GM21737 (cell line): ENCODE results near the gene RINL.
"Not testable (repeated sequence)": the region's sequence is repeated elsewhere in the genome, so short reads cannot be mapped to it uniquely, and the experiment has no call there.

Source experiments
- ATAC-seq: cut with Tn5 transposase; IDR thresholded peaks from one replicate; pipeline ENCODE4 v1.9.1; 2021; ENCODE audit warnings: mild to moderate bottlenecking, moderate library complexity; ENCODE audit not compliant: unreplicated experiment

RINL gene

GRCh38 chr19:38907227-38907626 lies 29.2 kb upstream of the RINL start:
- no peak for ATAC-seq

DNA sequence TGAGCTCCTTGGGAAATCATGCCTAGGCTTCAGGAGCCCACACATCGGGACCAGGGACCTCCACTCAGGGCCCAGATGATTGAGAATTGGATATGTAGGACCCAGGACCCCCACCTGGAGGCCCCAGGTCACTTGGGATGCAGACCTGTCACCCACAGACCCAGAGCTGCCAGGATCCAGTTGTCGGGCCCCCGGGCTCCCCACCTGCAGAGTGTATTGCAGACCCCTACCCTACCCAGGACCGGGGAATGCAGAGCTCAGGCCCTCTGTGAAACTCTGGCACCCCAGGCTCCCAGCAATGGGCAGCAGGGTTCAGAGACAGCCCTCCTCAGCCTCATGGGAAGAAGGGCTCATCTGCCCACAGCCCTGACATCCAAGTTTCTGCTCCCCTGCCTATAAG lies 27.5 kb upstream of the RINL start:
- ATAC-seq = no peak

GRCh38 chr19:38904581-38905539 lies 26.8 kb upstream of the RINL start:
- ATAC-seq = no peak

- ATAC-seq = no peak
Measured at GRCh38 chr19:38901683-38902082, 23.6 kb upstream of the RINL start.

DNA sequence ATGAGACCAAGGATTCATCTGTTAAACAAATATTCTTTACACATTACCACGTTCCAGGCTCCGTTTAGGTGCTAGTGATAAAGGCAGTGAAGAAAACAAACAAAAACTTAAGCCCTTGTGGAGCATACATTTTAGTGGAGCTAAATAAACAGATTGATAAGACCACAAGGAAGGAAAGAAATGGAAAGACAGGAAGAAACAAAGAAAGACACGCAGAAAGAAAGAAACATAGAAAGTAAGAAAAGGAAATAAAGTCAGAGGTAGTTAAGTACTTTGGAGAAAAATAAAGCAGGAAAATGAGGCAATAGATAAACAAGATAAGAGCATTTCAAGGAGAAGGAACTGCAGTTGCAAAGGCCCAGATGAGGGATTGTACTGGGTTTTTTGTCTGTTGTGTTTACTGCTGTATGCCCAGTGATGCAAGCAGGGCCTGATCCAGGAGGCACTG lies 22.7 kb upstream of the RINL start:
- no peak for ATAC-seq

- ATAC-seq = no peak
Measured at GRCh38 chr19:38900202-38900629, 22.1 kb upstream of the RINL start.

DNA sequence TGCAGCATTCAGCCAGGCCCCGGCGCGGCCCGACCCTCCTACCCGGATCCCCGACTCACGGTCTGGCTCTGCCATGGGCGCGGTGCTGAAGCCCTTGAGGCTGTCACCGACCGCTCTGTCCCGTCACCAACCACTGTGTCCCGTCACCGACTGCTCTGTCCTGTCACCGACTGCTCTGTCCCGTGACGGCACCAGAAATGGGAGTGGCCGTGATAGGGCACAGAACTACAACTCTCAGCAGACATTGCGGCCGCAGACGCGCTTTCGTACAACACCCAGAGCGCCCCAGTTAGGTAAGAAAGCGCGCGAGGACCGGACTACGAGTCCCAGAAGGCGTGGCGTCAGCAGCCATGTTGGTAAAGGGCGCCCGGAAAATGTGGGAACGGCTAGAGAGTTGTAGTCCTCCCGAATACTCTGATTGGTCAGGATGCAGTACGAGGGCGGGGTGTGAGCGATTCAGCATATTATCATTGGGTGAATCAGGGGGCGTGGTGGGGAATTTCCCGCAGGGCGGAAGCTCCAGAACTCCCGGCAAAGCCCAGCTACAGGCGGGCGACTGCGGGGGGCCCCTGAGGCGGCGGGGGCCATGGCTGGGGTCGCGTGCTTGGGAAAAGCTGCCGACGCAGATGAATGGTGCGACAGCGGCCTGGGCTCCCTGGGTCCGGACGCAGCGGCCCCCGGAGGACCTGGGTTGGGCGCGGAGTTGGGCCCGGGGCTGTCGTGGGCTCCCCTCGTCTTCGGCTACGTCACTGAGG lies 21.5 kb upstream of the RINL start, which contains the start of the genes NFKBIB and SIRT2:
Gene NFKBIB, plus strand, starts transcription at position 523 of the 755 bp plus-strand sequence. Its CDS starts 64 bp downstream, at position 587.
Gene SIRT2, minus strand, starts transcription at position 172 of the 755 bp plus-strand sequence. Its CDS starts 97 bp downstream, at position 75.
- ATAC-seq = peak; percentile 91

GRCh38 chr19:38898788-38899446 lies 20.8 kb upstream of the RINL start:
- no peak for ATAC-seq

DNA sequence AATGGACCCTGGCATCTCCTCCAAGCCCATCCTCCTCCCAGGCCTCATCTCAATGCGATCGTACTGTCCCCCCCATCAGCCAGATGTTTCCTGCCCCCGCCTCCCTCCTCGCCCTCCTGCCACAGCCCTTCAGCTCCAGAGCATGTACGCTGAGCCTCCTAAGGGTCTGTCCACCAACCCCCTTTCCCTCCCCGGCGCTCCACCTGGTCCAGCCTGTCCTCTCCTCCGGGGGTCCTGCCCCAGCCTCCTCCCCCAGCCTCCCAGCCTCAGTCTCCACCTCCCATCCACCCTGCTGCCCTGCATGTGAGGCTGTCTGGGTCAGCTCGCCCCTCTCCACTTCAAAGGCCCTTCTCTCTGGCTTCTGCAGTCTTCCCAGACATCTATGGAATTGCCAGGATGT lies 16.9 kb upstream of the RINL start:
- no peak for ATAC-seq

DNA sequence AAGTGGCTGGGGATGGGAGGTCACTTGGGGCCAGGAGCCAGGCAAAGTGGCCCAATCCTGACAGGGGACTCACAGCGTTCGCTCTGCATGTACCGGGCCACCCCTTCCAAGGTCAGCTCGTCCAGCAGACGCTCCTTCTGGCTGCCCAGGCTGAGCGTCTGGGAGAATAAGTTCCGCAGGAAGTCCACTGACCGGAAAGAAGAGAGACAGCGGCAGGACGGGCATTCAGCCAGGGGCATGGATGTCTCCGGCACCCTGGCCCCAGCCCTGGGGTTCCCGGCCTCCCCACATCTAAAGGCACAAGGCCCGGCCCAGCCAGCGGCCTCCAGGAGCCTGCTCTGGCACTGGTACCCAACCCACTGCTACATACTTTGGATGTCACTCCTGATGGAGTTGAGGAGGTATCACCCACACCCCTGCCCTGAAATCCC lies 15.3 kb upstream of the RINL start:
- no peak for ATAC-seq

GRCh38 chr19:38892841-38893240 lies 14.8 kb upstream of the RINL start:
- ATAC-seq = no peak

DNA sequence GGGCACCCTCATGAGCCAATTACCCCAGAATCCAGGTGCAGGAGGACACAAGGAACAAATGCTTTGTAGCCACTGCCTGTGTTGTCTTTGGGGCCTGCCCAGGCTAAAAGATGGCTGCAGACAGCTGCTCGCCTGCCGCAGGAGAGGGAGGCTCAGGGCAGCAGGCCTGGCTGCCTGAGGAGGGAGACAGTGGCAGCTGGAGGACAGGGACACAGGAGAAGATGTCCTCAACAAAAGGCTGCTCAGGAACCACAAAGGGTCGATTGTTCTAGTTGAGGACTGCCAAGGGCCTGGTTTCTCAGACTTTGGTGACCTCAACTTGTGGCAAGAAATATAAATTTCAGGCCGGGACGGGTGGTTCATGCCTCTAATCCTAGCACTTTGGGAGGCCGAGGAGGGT lies 13.7 kb upstream of the RINL start:
- no peak for ATAC-seq

DNA sequence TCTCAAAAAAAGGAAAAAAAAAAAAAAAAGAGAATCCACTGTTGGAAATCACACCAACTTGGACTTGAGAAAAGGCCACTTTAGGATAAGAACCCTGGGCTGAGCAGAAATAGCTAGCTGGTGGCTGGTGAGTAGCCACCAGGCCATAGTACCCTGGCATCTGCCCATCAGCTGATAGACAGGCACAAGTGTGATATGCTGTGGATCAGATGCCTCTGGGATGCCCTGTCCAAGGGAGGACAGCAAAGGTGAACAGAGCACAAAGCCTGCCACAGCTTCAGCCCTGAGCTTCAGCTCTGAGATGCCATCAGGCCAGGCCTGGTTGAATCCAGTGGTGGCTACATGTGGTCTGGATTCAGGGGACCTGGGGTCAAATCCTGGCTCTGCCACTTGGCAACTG lies 12.6 kb upstream of the RINL start:
- ATAC-seq = no peak

DNA sequence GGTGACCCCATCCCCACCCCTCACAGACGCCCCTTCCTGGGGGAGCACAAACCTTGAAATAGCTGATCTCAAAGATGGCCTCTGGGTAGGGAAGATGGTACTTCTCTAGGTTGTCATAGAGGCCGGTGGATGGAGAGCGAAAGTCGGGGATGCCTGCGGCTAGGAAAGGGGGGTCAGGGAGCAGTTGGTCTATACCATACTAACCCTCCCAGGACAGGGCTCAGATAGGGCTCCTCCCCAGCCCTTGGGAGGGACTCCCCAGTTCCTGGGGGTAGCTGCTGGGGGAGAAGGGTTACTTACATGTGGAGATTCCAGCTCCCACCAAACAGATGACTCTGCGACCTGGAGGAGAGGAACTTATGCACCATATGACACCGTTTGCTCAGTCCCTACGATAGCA lies 11.7 kb upstream of the RINL start:
- ATAC-seq = no peak

DNA sequence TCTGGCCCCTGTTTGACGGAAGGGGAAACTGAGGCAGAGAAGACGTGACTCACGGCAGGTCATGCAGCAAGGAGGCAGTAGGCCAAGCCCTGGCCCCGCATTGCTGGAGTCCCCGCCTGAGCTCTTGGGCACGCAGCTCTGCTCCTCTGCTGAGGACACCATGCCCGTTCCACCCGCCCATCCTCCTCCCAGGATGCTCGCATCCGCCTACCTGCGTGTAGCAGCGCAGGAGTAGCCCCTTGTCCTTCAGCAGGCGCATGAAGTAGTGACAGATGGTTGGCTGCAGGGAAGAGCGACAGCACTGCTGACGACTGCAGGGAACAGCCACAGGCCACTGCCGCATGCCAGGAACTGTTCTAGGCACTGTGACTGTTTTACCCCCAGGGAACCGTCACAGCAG lies 10.8 kb upstream of the RINL start:
- ATAC-seq = no peak

DNA sequence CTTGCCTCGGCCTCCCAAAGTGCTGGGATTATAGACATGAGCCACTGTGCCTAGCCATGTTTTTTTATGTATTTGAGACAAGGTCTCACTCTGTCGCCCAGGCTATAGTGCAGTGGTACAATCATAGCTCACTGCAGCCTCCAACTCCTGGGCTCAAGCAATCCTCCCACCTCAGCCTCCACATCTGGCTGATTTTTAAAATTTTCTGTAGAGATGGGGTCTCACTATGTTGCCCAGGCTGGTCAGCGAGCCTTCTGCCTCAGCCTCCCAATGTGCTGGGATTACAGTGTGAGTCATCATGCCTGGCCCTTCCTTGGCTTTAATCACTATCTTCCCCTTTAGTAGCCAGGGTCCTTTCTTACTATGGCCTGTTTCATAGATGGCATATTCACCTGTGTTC lies 6.6 kb upstream of the RINL start:
- not testable (repeated sequence) for ATAC-seq

DNA sequence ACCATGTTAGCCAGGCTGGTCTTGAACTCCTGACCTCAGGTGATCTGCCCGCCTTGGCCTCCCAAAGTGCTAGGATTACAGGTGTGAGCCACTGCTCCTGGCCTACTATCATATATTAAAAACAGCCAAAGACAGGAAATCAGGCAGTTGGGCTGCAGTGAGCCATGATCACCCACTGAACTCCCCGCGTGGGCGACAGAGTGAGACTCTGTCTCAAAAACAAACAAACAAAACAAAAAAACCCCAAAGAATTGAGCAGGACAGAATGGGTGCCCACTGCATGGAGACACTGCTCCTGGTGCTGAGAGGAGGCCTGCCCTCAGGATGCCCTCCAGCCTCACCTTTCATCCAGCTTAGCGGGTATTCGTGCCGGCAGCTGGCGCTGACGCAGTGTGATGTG lies 5.2 kb upstream of the RINL start:
- ATAC-seq = no peak

- ATAC-seq = no peak
Measured at GRCh38 chr19:38880882-38881609, 3.0 kb upstream of the RINL start.

DNA sequence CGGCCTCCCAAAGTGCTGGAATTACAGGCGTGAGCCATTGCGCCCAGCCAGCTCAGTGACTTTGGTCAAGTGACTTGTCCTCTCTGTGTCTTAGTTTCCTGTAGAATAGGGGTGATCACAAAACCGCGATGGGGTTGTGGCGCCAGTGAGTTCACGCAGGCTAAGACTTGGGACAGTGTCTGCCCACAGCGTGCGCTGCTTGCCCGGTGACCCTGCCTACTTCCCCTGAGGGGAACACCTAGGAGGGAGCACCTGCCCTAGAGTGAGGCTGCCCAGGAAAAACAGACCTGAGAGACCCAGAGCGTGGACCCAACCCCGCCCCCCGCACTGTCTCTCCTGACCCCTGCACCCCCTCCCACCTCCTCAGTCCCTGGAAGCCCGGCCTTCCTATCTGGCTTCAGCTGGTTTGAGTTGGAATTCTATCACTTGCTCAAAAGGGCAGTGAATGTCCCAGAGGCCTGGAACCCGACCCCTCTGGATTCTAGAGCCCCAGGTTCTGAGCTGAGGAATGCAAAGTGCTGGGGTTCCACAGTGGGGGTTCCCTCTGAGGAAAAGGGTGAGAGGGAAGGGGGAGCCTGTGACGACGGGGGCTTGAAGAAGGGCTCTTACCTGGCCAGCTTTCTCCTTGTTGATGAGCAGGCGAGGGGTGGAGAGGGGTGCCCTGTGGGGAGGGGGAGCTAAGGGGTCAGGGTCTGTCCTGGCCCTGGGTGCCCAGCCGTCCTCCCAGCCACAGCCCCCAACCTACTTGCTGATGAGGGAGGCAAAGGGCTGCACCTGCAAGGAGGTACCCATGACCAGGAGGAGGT lies 2.2 kb upstream of the RINL start:
- ATAC-seq = no peak

- no peak for ATAC-seq
Measured at GRCh38 chr19:38879400-38879751, 1.3 kb upstream of the RINL start.
